ENCODE data around the gene SYDE2.
A peak's percentile ranks its signal among the peaks of the same experiment; 100 is the strongest.

Gene SYDE2

DNA sequence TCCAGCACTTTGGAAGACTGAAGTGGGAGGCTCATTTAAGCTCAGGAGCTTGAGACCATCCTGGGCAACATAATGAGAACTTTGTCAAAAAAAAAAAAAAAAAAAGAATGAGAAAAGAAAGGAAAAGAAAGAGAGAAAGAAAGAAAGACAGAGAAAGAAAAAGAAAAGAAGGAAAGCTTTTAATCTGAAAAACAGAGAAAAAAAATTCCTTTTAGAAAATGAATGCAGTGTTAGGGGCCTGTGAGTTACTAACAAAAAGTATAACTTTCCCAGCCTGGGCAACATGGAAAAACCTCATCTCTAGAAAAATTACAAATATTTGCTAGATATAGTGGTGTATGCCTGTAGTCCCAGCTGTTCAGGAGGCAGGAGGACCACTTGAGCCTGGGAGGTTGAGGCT is 15.9 kb upstream of the SYDE2 start:
- TF ChIP-seq, protein P1, sequence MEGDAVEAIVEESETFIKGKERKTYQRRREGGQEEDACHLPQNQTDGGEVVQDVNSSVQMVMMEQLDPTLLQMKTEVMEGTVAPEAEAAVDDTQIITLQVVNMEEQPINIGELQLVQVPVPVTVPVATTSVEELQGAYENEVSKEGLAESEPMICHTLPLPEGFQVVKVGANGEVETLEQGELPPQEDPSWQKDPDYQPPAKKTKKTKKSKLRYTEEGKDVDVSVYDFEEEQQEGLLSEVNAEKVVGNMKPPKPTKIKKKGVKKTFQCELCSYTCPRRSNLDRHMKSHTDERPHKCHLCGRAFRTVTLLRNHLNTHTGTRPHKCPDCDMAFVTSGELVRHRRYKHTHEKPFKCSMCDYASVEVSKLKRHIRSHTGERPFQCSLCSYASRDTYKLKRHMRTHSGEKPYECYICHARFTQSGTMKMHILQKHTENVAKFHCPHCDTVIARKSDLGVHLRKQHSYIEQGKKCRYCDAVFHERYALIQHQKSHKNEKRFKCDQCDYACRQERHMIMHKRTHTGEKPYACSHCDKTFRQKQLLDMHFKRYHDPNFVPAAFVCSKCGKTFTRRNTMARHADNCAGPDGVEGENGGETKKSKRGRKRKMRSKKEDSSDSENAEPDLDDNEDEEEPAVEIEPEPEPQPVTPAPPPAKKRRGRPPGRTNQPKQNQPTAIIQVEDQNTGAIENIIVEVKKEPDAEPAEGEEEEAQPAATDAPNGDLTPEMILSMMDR (IDR thresholded peaks at IDR 0.05; ENCODE audit: low read depth, low read length, missing control alignments) = no peak
- H3K4me3 ChIP-seq (replicated peaks; ENCODE audit: low read depth, low read length) = no peak overlapping the region
- no peak for DNase-seq (ENCODE audit: extremely low read depth, low read depth)

DNA sequence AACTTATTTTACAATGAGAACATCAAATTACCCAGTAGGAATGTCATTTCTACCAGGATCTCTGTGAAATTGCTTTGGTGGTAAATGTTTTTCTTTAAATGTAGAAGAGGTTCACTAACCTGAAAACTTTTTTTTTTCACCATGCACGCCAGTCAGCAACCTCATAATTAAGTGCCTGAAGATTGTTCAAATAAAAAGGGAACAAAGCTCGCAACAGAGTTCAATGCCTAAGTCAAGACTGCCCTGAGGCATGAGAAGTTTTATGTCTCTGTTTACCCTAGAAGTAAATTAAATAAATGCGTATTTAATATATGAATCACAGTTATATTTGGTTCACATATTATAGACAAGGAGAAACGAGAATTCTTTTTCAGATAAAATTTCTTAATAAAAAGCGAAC is 13.8 kb upstream of the SYDE2 start:
- no peak for DNase-seq (ENCODE audit: extremely low read depth, low read depth)
- TF ChIP-seq, protein P1 (IDR thresholded peaks at IDR 0.05; ENCODE audit: low read depth, low read length, missing control alignments) = no peak

DNA sequence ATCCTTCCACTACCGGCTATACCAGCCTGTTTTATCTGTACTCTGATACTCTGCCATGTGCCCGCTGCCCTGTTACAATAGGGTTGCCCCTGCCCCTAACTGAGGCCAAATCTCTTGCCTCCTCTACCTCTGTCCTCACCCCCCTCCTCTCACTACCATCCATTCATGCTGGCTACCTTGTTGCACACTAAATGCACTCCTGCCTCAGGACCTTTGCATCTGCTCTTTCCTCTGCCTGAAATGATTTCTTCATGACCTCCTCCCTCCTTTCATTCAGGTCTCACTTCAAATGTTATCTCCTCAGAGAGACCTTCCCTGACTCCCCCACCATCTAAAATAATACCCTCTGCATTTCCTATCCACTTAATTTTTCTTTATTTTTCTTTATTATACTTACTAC is 7.7 kb upstream of the SYDE2 start:
- TF ChIP-seq, protein P1 (IDR thresholded peaks at IDR 0.05; ENCODE audit: low read depth, low read length, missing control alignments) = no peak
- no peak overlapping the region for H3K4me3 ChIP-seq (replicated peaks; ENCODE audit: low read depth, low read length)
- no peak for DNase-seq (ENCODE audit: extremely low read depth, low read depth)

More for the DNA sequence above, 13.8 kb upstream of the SYDE2 start:
- H3K4me3 ChIP-seq (replicated peaks; ENCODE audit: low read depth, low read length) = no peak overlapping the region

DNA sequence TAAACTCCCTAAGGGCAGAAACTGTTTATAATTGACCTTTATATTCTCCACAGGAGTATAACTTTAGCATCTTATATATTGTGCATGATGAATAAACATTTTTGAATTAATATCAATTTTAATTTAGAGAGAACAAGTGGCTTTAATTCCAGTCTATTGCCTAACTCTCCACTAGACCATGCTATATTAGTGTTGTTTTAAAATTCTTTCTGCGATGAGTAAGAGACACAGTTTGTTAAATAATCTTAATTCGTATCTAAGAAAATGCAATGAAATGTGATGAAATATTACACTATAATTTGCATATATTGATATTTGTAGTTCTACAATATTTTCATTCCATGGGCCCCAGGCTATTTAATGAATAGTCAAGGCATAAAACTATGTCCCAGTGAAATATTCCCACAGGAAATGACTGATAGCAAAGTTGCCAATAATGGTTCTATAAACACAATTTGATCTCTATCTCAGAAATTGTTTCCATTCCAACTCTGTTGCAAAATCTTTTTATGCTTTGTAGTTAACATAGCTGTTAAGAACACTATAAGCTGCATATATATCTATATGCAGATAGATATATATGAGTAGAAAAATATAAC is 2.9 kb upstream of the SYDE2 start:
- no peak overlapping the region for H3K4me3 ChIP-seq (replicated peaks; ENCODE audit: low read depth, low read length)
- TF ChIP-seq, protein P1 (IDR thresholded peaks at IDR 0.05; ENCODE audit: low read depth, low read length, missing control alignments) = no peak
- no peak for DNase-seq (ENCODE audit: extremely low read depth, low read depth)

DNA sequence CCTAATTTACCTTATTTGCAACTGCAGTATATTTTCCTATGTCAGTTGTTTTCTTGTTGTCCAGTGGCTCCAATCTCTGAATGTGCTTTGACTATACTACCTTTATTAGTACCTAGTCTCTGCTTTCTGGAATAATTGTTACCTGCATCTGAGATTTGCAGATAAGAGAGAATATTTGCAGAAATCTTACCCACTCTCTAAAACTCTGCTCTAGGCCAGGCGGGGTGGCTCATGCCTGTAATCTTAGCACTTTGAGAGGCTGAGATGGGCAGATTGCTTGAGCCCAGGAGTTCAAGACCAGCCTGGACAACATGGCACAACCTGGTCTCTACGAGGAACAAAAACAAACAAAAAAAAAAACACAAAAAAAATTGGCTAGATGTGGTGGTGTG is 2.0 kb upstream of the SYDE2 start:
- TF ChIP-seq, protein P1 (IDR thresholded peaks at IDR 0.05; ENCODE audit: low read depth, low read length, missing control alignments) = no peak
- no peak for DNase-seq (ENCODE audit: extremely low read depth, low read depth)
- H3K4me3 ChIP-seq (replicated peaks; ENCODE audit: low read depth, low read length) = no peak overlapping the region

DNA sequence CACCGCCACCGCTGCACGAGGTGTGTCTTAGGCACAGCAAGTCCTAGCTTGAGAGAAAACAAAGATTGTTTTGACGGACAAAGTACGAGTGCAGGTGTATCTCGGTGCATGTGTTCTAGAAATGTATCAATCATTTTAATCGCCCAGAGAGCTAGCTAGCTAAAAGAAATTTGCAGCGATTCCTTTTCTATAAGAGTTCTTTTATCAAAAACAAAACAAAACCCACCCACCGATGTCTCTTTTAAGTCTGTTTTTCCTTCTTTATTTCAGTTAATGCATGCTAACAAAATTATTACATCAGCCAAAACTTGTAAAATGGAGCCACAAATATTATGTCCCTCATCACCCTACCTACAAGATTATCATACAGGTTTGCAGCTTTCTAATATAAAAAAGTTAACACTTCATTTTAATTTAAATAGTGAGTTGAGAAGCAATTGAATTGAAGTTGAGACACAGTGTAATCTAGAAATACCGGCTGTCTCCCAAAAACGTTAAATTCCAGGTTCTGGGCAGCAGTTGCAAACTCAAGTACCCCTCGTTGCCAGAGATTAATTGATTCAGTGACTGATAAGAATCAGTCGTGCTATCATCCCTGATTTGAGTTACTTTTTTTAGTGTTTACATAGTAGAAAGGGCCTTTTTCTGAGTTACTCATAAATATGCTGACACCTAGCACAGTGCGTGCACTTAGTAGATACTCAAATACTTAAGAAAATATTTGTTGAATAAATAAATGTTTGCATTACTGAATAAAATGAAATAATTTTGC is 1.5 kb upstream of the SYDE2 start:
- TF ChIP-seq, protein P1 (IDR thresholded peaks at IDR 0.05; ENCODE audit: low read depth, low read length, missing control alignments) = no peak
- no peak for DNase-seq (ENCODE audit: extremely low read depth, low read depth)

More for the DNA sequence above, 1.5 kb upstream of the SYDE2 start:
- peak overlapping the region; percentile 86 for H3K4me3 ChIP-seq (replicated peaks; ENCODE audit: low read depth, low read length)

All from HFF-Myc (cell line).